22Rv1 (cell line): ENCODE measurements around the gene TWIST2.

Source experiments
- H3K27ac ChIP-seq: fragments of 450-650 bp; 2 replicates; pipeline ENCODE4 v1.5.1; 2017
- CTCF ChIP-seq: fragments of 450-650 bp; IDR thresholded peaks from 2 replicates; pipeline ENCODE4 v1.5.1; 2017; ENCODE audit warnings: mild to moderate bottlenecking
- ZFX ChIP-seq: fragments of 450-650 bp; IDR thresholded peaks from 2 replicates; pipeline ENCODE4 v1.6.1; 2017; ENCODE audit warnings: antibody characterized with exemption, borderline replicate concordance

Gene TWIST2

GRCh38 chr2:238845583-238846377, 2.1 kb upstream of the TWIST2 start:
- H3K27ac ChIP-seq, result no peak overlapping the region
- no peak for TF ChIP-seq CTCF
- no peak for TF ChIP-seq ZFX

- no peak overlapping the region for H3K27ac ChIP-seq
- TF ChIP-seq ZFX, result no peak
- no peak for TF ChIP-seq CTCF
Measured at GRCh38 chr2:238846378-238846627, 1.6 kb upstream of the TWIST2 start.

GRCh38 chr2:238846628-238847418, 1.1 kb upstream of the TWIST2 start:
- no peak overlapping the region for H3K27ac ChIP-seq
- no peak for TF ChIP-seq ZFX
- no peak for TF ChIP-seq CTCF

- TF ChIP-seq ZFX (no peak), CTCF (no peak)
- H3K27ac ChIP-seq, result no peak overlapping the region
Measured at GRCh38 chr2:238847419-238847801, 475 bp upstream of the TWIST2 start.

- TF ChIP-seq CTCF, result no peak
- no peak for TF ChIP-seq ZFX
- H3K27ac ChIP-seq, result no peak overlapping the region
Measured at GRCh38 chr2:238848691-238848975, 748 bp downstream of the TWIST2 start.

- H3K27ac ChIP-seq, result no peak overlapping the region
- TF ChIP-seq CTCF, result no peak
- no peak for TF ChIP-seq ZFX
Measured at GRCh38 chr2:238848976-238849853, 1.3 kb downstream of the TWIST2 start.
